Activated effector memory CD4-positive, alpha-beta T cell treated with Interleukin-2 at 50 U/mL for 16 hours (primary cell): ENCODE measurements around the gene FOXP2.
"Not testable (repeated sequence)": the region's sequence is repeated elsewhere in the genome, so short reads cannot be mapped to it uniquely, and the experiment has no call there.

Experiments
- DNase-seq: peaks from one replicate; pipeline ENCODE4 v3.0.0-alpha.2; 2020

The FOXP2 gene

DNA sequence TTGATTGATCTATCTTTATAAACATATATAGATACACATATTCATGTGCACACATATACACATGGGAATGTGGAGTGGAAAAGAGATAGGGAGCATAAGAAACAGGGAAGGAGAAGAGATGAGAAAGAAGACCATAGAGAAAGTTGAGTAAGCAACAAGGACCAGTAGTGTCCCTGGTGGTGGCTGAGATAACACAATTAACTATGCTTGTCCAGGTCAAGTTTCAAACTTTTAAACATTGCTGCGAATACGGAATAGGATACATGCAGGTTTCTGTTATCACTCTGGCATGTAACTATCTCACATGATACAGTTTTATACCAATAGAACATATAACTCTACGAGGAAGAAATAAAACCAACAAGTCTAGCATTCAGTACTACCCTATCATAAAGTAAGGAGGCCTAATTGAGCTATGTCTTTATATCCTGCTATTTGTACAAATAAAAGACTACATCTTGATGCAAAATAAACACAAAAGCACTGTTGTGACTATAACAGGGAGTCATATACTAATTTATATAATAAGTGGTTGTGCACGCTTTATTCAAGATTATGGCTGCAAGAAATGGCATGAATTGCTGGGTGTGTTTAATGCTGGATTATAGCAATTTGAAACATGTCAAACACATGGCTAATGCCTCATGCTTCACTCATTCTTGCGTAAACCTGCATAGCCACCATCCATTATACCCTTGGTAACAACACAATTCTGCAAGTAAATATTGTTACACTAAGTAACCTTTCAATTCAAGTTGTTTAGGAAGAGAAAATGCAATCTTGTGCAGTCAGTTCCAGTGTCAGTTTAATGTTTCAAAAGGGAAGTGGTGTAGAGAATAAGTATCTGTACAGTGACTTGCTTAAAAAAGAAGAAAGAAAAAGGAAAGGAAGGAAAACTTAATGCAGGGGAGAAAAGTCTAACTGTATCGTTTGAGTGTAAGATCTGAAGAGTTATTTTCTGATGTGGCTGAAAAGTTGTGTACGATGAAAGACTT, 8.2 kb downstream of the FOXP2 start:
- DNase-seq: no peak

DNA sequence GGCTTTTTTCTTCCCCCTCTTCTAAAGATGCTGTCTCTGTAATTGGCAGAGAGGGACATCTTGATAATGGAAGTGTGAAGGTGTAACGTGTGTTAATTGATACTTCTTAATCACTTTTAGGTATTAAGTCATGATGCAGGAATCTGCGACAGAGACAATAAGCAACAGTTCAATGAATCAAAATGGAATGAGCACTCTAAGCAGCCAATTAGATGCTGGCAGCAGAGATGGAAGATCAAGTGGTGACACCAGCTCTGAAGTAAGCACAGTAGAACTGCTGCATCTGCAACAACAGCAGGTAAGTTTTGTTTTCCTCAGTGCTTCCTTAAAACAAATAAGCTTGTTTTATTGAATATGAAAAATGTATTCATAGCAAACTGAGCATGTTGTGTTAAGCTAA, 11.8 kb downstream of the FOXP2 start:
- DNase-seq: no peak

GRCh38 chr7:114426824-114427223, 12.2 kb downstream of the FOXP2 start:
- no peak for DNase-seq

- no peak for DNase-seq
Observed at GRCh38 chr7:114428211-114428610, 13.6 kb downstream of the FOXP2 start.

DNA sequence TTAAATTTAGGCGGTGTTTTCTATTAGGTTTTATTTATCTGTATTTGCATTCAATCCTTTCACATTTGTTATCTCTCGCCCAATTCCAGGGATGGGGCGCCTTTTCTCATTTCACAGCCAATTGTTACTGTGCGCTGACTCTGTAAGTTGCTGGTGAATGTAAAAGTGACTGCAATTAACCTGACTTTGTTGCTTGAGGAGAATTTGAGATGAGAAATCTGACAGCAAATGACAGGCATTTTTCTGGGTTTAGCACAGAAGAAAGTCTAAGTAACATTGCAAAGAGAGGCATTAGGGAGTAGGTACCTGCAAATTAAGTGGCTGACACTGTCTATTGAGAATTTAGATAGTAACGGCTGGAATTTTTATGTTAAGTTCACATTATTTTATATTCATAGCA, 16.6 kb downstream of the FOXP2 start:
- no peak for DNase-seq

GRCh38 chr7:114432061-114432460, 17.4 kb downstream of the FOXP2 start:
- DNase-seq: no peak

GRCh38 chr7:114432703-114433102, 18.1 kb downstream of the FOXP2 start:
- no peak for DNase-seq

GRCh38 chr7:114439581-114439980, 25.0 kb downstream of the FOXP2 start:
- no peak for DNase-seq

- DNase-seq: not testable (repeated sequence)
Observed at GRCh38 chr7:114440927-114441326, 26.3 kb downstream of the FOXP2 start.

- no peak for DNase-seq
Observed at GRCh38 chr7:114444196-114444595, 29.6 kb downstream of the FOXP2 start.

DNA sequence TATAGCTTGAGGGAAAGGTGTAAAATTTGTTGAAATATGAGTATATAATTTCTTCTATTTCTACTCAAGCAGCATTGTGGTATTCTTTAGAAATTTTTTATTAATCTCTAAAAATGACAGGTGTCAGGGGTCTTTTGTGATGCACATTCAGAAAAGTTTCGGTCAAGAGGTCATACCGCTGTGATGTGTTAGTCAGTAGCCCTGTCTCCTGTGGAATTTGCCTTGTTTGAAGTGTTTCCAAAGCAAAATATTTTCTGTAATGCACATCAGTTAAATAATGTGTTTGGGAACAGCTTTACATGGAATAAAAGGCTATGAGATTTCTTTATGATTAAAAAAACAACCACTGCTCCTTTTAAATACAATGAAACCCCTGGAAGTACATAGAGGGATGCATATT, 35.8 kb downstream of the FOXP2 start:
- no peak for DNase-seq

- no peak for DNase-seq
Observed at GRCh38 chr7:114459574-114459973, 45.0 kb downstream of the FOXP2 start.

DNA sequence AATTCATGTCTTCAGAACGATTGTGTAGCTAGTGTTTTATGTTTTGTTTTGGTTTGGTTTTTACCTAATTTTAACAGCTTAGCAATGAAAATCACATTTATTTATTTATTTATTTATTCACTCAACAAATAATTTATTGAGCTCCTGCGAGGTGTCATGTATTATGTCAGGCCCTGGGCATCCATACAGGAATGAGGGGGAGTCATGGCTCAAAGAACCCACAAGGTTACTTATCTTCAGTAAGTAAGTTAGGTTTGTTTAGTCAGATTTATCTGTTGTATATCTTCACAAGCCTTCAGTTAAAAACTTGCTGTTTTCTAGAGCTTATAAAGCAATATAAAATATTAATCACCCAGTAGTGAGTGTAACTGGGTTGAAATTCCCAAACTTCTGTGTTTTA, 45.4 kb downstream of the FOXP2 start:
- DNase-seq: no peak

GRCh38 chr7:114466917-114467316, 52.3 kb downstream of the FOXP2 start:
- DNase-seq: no peak

DNA sequence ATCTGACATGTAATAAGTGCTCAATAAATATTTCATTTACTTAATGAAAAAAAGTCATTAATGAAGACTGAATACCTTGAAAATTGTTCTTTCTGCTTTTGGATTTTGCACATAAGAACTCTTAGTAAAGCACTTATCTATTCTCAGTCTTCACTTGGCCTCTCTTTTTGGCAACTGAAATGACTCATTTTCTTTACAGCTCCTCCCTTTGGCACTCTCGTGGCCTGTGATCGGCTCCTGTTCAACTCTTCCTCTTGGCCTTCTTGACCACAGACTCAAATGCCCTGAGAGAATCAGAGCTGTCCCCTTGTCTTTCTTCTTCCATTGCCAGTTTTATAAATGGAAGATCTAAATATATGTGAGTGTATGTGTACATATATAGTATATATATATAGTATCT, 54.2 kb downstream of the FOXP2 start:
- no peak for DNase-seq

- no peak for DNase-seq
Observed at GRCh38 chr7:114472896-114473512, 58.4 kb downstream of the FOXP2 start.

GRCh38 chr7:114478384-114478783, 63.8 kb downstream of the FOXP2 start:
- DNase-seq: no peak

DNA sequence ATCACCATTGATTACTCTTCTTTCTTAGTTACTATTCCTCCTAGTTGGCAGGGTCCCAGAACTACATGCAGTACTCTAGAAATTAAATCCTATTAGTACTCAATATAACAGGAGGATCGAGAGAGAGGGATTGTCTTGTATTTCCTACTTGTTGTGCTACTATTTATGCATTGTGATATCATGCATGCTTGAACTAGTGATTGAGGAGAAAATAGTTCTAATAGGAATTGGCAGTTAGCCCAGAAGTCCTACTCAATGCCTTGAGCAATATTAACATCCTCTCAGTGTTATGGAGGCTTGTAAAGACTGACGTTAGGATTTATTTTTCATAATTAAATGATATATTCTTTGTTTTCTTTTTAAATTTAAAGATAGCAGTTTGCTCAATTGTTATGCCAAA, 67.4 kb downstream of the FOXP2 start:
- DNase-seq: no peak

DNA sequence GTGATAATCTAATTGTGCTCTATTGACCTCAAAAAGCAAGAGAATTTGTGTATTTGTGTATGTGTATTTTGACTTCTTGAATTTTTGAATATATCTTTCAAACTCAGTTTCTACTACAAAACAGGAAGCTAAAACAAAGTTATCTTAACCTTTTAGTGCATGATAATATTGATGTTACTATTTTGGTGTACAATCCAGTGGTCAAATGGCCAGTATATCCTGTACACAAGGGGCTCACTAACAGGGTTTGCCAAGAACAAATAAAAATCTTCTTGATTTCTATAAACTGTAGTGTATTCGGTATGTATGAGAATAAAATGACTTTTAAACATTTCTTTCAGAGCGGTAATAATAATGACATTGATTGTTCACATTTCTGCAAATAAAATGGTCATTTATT, 69.6 kb downstream of the FOXP2 start:
- no peak for DNase-seq

DNA sequence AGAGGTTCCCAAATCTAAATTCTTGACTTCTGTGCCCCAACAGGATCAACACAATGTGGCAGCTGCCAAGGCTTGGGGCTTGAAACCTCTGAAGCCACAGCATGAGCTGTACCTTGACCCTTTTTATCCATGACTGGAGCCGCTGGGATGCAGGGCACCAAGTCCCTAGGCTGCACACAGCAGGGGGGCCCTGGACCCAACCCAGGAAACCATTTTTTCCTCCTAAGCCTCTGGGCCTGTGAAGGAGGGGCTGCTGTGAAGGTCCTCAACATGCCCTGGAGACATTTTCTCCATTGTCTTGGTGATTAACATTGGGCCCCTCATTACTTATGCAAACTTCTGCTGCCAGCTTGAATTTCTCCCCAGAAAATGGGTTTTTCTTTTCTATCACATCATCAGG, 72.6 kb downstream of the FOXP2 start:
- DNase-seq: no peak

GRCh38 chr7:114488696-114489095, 74.1 kb downstream of the FOXP2 start:
- no peak for DNase-seq

GRCh38 chr7:114497491-114497890, 82.9 kb downstream of the FOXP2 start:
- DNase-seq: not testable (repeated sequence)

DNA sequence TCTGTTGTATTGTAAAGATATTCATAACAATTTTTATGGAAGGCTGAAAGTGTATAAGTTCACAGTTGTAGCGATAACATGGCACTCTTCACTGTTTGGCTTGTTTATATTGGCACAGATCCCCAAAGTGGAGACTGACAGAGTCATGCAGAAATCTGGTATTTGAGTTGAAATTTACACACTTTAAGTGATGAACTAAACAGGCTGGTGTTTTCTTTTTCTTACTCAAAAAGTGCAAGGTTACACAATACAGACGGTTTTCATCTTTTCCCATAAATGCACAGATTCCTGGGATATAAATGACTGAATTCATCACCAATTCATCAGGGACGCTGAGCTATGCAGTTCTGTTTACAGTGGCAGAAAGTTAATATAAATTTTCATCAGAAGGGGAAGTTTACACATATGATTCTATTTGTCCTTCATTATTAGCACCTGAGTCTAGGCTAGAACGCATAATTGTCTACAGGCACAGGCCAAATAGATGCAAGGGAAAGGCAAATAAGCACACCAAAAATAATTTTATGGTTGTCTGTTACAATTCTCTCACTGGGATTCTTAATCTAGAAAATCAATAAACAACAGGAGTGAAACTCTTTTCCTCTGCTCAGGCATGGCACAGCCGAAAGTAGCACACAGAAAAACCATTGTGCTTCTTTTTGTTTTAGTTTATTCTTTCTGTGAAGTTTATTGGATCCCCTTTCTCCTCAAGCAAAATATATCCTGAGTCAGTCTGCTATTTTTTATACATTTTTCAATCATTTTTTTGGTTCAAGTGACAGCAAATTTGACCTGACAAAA, 88.0 kb downstream of the FOXP2 start:
- no peak for DNase-seq

DNA sequence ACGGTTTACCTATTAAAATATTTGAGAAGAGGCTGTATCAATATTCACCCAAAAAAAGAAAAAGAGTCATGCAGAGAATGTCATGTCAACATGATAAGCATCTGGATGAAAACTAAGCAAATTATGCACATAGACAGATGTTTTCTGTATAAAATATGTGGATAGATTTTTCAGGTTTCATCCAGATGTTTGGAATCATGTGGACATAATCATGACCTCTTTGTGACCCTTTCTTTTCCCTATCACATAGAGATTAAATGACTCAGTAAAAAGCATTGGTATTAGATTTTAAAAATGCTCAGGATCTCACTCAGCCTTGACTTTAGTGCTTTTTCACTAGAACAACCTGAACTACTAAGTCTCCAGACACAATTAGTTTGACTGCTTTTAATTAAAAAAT, 90.0 kb downstream of the FOXP2 start:
- DNase-seq: no peak
